NOMO-1 (cell line): ENCODE measurements around the gene CSNK2B.
"Not testable (repeated sequence)": the region's sequence is repeated elsewhere in the genome, so short reads cannot be mapped to it uniquely, and the experiment has no call there.

Source experiments
- DNase-seq, 2 experiments: peaks; one replicate each; lab custom pipeline; 2025; ENCODE audit not compliant: unreplicated experiment in 2 of 2; lab: John Stamatoyannopoulos, UW

Gene CSNK2B

GRCh38 chr6:31687860-31688693 is 22.2 kb downstream of the CSNK2B start:
- DNase-seq = no peak

- DNase-seq = no peak
These were observed 23.6 kb downstream of the CSNK2B start for GRCh38 chr6:31689249-31690110.

GRCh38 chr6:31690231-31691077 is 24.6 kb downstream of the CSNK2B start:
- no peak for DNase-seq

- no peak for DNase-seq
These were observed 25.2 kb downstream of the CSNK2B start for GRCh38 chr6:31691078-31691463.

GRCh38 chr6:31691564-31692108 is 25.8 kb downstream of the CSNK2B start:
- no peak for DNase-seq

GRCh38 chr6:31692353-31692752 is 26.5 kb downstream of the CSNK2B start:
- DNase-seq = no peak

GRCh38 chr6:31692886-31693285 is 27.0 kb downstream of the CSNK2B start:
- no peak for DNase-seq

DNA sequence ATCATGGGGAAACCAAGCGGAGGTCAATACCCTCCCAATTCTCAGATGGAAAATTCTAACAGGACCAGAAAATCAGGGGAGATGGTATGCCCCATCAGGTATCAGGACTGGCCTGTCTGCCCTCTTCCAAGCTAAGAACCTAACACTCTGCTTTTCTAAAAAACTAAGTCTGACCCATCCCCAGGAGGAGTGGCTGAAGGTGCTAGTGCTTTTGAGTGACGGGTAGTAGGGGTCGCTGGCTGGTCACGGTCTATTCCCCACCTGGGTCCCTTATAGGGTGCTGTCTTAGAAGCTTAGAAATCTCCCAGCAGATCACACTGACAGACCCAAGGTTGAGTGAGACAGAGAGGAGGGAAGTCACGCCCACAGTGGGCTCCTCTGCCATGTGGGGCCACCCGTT is 27.7 kb downstream of the CSNK2B start:
- no peak for DNase-seq

DNA sequence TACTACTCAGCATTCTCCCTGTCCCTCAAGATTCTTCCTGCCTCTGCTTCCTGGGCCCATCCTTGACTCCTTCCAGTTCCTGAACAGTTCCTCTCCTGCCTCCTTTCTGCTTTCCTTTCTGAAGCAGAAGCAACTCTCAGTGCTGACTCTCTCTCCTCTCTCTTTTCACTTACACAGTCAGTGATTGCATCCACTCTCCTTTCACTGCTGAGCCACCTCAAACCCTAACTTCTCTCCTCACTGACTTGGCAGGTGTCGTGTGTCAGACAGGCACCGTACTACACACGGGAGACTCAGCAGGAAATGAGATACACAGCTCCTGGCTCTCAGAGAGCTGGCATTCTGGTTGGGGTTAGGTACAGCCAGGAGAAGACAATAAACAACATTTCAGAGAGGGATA is 31.7 kb downstream of the CSNK2B start:
- DNase-seq = no peak

- DNase-seq = no peak
These were observed 35.0 kb downstream of the CSNK2B start for GRCh38 chr6:31700740-31701401.

- no peak for DNase-seq
These were observed 36.0 kb downstream of the CSNK2B start for GRCh38 chr6:31701666-31702404.

GRCh38 chr6:31702405-31702818 is 36.5 kb downstream of the CSNK2B start:
- no peak for DNase-seq

DNA sequence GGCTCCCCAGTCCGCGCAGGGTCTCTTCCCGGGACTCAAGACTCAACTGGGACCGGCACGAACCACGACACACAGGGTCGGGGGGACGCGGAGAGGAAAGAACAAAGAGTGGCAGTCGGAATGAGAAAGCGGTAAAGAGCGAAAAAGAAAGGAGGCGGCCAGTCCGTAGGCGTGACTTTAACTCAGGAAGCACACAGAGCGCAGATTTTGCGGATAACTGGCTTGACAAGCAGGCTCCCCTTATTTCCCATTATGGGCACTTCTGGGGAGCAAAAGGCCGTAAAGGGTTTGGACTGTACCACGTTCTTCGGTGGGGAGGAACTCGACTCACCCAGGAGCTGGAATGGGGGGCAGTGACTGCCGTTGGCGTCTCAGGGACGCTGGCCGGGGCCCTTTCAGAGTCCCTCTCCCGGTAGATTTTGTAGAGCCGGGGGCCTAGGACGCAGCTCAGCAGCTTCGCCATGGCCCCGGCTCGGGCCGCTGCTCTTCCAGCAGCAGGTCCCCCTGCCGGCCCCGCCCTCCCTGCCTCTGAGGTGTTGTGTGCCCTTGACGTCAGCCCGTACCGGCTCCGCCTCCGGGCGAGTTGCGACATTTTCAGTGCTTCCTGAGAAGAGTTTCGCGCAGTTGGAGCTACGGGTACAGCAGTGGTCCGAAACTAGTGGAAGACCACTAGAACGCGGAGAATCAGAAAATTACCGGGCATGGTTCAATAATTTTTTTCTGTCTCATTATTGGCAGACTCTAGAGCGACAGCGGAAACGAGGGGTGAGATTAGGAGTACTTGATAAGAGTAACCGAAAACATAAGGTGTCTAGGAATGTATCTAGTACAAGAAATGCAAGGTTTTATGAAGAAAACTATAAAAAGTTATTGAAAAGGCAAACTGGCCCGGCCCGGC is 37.2 kb downstream of the CSNK2B start, which contains the start of gene ABHD16A:
Gene ABHD16A, minus strand, starts transcription at position 506 of the 898 bp plus-strand sequence. Its CDS starts 43 bp downstream, at position 463.
- peak; percentile 96 to 97 for DNase-seq

- DNase-seq = no peak
These were observed 40.1 kb downstream of the CSNK2B start for GRCh38 chr6:31705931-31706330.

GRCh38 chr6:31706599-31706998 is 40.7 kb downstream of the CSNK2B start, which contains the start of gene LY6G6F:
TSS of gene LY6G6F (plus strand) at chr6:31706866. CDS start at chr6:31706907, 41 bp downstream.
- DNase-seq = no peak

- no peak for DNase-seq
These were observed 41.8 kb downstream of the CSNK2B start for GRCh38 chr6:31707701-31708100.

- DNase-seq = no peak
These were observed 42.3 kb downstream of the CSNK2B start for GRCh38 chr6:31708224-31708623.

GRCh38 chr6:31709157-31709556 is 43.3 kb downstream of the CSNK2B start:
- DNase-seq = not testable (repeated sequence)
